IPS DF 19.7 (cell line): ENCODE results near the gene UCK1.

ENCODE experiments used
- DNase-seq: peaks from one replicate; pipeline ENCODE4 v3.0.0-alpha.2; 2013; ENCODE audit warnings: low read depth, low spot score

The UCK1 gene

GRCh38 chr9:131530920-131531832 lies at the start of gene UCK1:
Gene UCK1 (minus strand): TSS chr9:131531263. CDS start chr9:131531174, 89 bp downstream.
- peak; percentile 12 for DNase-seq

- DNase-seq: no peak
These were observed 49.3 kb upstream of the UCK1 start for GRCh38 chr9:131580358-131580757.

GRCh38 chr9:131579789-131580211 lies 48.7 kb upstream of the UCK1 start:
- no peak for DNase-seq

GRCh38 chr9:131578731-131579504 lies 47.9 kb upstream of the UCK1 start:
- no peak for DNase-seq

- DNase-seq: no peak
These were observed 47.0 kb upstream of the UCK1 start for GRCh38 chr9:131578021-131578420.

- no peak for DNase-seq
These were observed 46.2 kb upstream of the UCK1 start for GRCh38 chr9:131577005-131578000.

- no peak for DNase-seq
These were observed 45.1 kb upstream of the UCK1 start for GRCh38 chr9:131575946-131576853.

- no peak for DNase-seq
These were observed 43.9 kb upstream of the UCK1 start for GRCh38 chr9:131574730-131575640.

- no peak for DNase-seq
These were observed 36.8 kb upstream of the UCK1 start for GRCh38 chr9:131567910-131568309.

GRCh38 chr9:131566158-131566557 lies 35.1 kb upstream of the UCK1 start:
- DNase-seq: no peak

GRCh38 chr9:131565369-131565768 lies 34.3 kb upstream of the UCK1 start:
- no peak for DNase-seq

GRCh38 chr9:131562032-131562959 lies 31.2 kb upstream of the UCK1 start:
- DNase-seq: no peak

- no peak for DNase-seq
These were observed 28.4 kb upstream of the UCK1 start for GRCh38 chr9:131559421-131560000.

GRCh38 chr9:131557855-131558548 lies 26.9 kb upstream of the UCK1 start:
- DNase-seq: no peak

- DNase-seq: no peak
These were observed 25.0 kb upstream of the UCK1 start for GRCh38 chr9:131555841-131556673.

- DNase-seq: no peak
These were observed 23.8 kb upstream of the UCK1 start for GRCh38 chr9:131554843-131555351.
